GM19035 (cell line): ENCODE data around the gene TAF6.
A peak's percentile ranks its signal among the peaks of the same experiment; 100 is the strongest.

Experiments used
- ATAC-seq: cut with Tn5 transposase; IDR thresholded peaks from one replicate; pipeline ENCODE4 v1.9.1; 2021; ENCODE audit not compliant: unreplicated experiment

Gene TAF6

GRCh38 chr7:100119072-100119969 is at the start of gene TAF6, which contains the start of gene CNPY4:
Gene TAF6, minus strand, starts transcription at chr7:100119358. Its CDS starts 5,149 bp downstream, at chr7:100114209.
Gene CNPY4, plus strand, starts transcription at chr7:100119634. Its CDS starts 111 bp downstream, at chr7:100119745.
- peak; percentile 86 for ATAC-seq

DNA sequence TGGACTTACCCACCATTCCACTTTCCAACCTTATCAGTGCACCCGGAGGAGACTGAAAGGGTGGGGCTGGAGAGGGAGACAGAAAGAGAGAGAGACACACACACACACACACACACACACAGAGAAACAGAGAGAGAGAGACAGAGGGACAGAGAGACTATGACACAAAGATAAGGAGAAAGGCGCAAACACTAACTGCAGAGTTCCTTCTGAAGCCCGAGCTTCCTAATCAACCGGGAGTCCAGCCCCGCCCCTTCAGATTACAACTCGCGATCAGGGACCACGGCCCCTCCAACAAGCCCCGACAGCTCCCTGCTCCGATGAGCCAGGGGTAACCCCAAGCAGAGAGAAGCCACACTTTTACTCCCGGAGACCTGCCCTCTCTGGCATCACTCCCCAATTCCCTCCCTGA is 48.8 kb upstream of the TAF6 start:
- no peak for ATAC-seq

DNA sequence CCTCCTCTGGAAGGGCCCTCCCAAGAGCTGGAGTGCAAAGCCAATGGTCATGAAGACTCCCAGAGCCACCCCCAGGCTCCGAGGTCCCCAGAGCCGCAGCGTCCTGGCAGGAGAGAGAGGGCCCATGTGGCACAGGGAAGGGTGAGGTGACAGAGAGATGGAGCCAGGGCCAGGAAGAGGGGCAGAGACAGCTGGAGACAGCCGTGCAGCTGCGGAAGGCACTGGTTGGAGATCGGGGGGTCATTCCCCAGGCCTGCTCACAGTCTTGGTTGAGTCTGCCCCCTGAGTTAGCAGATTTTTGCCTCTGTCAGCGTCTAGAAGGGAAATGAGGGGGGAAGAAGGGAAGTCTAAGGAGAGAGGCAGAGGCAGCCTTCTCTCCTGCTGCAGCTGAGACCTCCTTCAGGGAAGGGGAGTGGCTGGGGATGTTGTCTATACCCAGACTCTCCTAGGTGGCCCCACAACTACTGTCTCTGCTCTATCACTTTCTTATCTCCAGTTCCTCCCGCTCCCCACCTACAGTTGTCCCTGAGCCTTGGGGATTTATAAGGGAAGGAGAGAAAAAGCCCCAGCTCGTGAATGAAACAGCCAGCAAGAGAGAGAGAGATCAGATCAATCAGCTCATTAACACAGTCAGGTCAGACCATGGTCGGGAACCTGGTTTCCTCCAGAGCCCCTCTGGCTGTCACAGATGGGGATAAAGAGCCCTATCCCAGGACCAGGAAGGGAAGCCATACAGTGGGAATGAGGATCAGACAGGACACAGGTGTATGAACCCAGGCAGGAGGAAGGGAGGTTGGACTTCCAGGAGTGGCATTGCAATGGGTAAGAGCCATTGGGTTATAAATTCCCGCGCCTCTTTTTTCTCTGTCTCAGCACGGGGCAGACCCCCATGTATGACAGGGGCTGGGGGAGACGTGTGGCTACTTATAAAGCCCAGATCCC is 48.1 kb upstream of the TAF6 start:
- no peak for ATAC-seq

DNA sequence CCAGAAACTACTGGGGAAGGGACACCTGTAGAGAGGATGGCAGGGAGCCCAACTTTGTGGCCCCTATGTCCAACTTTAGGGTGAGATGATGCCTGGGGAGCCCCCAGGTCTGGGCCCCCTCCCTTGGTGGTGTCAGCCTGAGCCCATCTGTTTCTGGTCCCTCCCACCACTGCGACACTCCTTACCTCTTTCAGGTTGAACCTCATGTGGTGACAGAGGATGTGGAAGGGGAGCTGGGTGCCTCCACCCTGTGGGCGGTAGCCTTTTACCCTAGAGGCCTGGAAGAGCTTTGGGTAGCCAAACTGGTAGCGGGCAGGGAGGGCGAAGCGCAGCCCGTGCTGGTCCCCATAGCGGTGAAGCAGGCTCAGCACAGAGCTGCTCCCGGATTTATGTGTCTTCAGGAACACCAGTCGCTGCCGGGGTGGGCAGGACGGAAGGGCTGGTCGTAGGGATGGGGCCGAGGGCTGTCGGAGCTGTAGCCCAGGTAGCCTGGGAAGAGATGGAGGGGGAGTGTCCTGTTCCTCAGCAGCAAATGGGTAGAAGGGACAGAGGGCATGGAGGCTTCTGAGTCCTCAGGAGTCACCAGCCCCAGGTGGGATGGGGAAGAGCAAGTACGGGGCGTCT is 47.3 kb upstream of the TAF6 start:
- ATAC-seq: no peak

DNA sequence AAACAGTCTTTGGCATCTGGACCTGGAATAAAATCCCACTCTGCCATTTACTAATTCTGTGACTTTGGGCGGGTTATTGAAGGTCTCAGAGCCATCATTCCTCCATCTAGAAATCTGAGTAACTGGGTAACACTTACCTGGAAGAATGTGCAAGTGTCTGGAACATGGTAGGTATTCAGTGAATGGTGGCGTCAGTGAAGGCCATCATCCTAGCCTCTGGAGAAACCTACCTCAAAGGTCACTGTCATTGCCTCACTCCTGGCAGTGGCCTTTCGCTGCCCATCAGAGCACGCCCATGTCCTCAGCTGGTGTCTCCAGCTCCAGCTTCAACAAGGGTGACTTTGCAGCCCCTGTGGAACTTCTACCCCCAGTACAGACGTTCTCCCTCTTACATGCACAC is 44.7 kb upstream of the TAF6 start:
- ATAC-seq: no peak

GRCh38 chr7:100163006-100163531 is 43.9 kb upstream of the TAF6 start:
- no peak for ATAC-seq

- ATAC-seq: no peak
Measured at GRCh38 chr7:100160067-100160466, 40.9 kb upstream of the TAF6 start.

- ATAC-seq: no peak
Measured at GRCh38 chr7:100159099-100159623, 40.0 kb upstream of the TAF6 start.

DNA sequence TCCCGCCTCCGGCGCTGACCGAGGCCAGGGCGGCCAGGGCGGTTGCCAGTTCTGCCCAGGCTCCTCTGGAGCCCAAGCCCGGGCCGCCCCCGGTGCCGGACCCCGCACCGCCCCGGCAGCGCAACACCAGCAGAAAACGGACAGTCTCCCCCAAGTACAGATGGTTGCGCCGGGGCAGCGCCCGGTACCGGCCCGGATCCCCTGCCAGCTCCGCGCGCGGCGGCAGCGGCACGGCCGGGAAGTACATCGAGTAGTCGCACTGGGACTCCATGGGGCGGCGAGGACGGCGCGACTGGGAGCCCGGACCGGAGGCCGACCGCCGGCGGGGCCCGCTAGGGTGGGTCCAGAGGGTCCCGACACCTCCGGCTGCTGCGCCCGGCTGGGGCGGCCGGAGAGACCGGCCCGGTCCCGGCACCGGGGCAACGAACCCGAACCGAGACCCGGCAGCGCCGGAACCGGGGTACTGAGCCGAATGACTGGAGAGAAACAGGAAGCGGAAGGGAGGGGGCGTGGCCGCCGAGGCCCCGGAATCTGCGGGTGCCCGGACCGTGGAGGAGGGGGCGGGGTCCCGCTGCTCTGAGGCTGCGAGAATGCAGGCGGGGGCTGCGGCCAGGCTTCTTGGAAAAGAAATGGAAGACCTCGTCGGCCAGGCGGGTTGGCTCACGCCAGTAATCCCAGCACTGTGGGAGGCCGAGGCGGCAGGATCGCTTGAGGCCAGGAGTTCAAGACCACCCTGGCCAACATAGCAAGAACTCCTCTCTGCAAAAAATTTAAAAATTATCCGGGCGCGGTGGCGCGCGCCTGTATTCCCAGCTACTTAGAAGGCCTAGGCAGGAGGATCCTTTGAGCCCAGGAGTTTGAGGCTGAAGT is 39.3 kb upstream of the TAF6 start, which contains the start of gene TRAPPC14:
TRAPPC14 (minus strand) TSS at position 495 of the 870 bp plus-strand sequence; CDS start at position 271, 224 bp downstream.
- ATAC-seq: peak; percentile 81

DNA sequence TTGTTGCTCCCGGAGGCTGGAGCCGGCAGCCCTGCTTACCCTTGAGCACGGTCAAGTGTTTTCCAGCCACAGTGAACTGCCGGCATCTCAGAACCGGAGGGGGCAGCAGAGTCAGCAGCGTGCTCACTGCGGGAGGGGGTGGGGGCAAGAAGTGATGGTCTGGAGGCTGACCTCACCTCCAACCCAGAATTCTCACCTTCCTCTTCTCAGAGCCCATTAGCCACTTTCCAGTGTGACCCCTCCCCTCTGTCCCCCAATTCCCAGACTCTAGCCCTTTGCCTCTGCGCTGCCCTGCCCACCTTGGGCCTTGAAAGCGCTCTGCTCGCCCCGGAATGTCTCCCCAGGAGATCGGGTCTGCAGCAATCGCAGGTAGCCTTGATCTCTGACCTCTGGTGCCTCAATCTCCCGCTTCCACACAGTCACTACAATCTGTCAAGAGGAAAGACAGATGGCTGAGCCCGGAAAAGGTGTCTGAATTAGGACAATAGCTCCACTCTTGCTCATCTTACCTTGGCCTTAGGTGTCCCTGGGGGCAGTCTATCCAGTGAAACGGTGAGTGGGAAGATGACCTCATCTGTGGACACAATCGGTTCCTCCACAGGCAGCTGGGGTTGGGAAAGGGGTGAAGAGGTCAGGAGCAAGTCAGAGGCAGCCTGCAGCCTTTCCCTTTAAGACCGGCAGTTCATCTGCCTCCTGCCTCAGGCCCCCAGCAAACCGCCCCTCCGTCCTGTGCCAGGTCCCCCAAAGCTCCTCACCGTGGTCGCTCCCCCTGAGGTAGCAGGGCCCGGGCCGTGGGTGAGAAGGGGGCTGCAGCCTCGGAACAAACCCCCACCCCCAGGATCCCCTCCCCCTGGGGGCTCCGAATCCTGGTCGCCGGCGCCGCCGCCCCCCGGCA is 38.4 kb upstream of the TAF6 start:
- peak; percentile 4 for ATAC-seq

- no peak for ATAC-seq
Measured at GRCh38 chr7:100157069-100157333, 37.8 kb upstream of the TAF6 start.

DNA sequence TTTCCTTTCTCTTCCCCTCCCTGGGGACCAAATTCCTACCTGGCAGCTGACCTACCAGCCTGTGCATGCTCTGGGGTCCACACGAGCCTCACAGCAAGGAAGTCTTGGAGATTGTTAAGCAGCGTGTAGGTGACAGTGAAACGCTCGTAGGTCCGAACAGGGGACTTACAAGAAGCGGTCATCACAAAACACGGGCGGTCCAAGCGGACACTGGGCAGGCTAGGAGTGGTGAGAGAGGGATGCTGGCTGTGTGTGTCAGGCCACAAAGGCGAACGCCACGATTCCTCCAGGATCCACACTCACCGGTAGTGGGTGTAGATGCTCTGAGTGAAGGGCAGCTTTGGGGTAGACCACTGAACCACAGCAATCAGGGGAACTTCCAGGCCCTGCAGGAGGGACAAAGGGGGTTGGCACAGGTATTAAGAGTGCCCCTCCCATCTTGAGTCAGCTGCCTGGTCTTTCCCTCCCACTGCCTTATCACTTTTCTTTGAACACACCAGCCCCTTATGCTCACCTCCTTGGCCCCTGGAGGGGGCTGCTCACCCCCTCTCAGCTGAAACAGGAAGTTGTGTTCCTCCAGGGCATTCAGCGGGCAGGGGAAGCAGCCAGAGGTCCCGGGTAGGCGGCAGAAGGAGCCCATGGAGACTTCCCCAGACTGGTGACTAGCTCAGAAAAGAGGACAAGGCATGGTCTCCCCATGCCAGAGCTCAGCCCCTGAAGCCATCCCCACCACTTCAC is 37.3 kb upstream of the TAF6 start:
- ATAC-seq: no peak

DNA sequence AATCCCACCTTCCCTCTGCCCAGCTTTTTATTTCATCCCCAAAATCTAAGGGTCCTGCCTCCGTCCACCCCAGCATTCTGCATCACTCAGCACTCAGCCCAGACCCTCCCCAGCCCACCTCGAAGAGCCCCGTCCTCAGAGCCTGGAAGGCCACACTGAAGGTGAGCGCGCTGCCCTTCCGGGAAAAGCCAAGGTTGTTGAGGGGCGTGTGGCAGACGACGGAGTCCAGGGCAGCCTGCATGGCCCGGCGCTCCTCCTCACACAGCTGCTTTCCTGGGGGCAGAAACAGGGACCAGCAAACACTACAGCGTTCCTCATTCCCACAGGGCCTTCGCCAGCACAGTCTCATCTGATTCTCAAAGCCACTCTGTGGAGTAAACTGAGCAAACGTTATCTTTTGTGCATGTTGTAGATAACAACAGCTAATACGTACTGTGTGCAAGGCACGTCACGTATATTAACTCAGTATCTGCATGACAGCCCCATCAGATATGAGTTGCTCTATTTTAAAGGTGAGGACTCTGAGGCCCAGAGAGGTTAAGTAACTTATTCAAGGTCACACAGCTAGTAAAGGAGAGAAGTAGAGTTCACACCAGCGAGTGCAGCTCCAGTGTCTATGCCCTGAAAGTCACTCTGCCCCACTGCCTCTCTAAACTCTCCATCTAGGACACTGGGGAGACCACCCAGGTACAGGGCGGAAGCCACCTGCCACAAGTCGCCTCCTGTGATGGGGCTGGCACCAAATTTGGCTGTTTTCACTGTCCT is 36.6 kb upstream of the TAF6 start:
- ATAC-seq: no peak

GRCh38 chr7:100154651-100155491 is 35.7 kb upstream of the TAF6 start:
- no peak for ATAC-seq

GRCh38 chr7:100153708-100154535 is 34.8 kb upstream of the TAF6 start:
- ATAC-seq: no peak
